Fibroblast of upper back skin (primary cell): Measurements from ENCODE around the gene TEF.
A peak's percentile ranks its signal among the peaks of the same experiment; 100 is the strongest.
"Not testable (repeated sequence)": the region's sequence is repeated elsewhere in the genome, so short reads cannot be mapped to it uniquely, and the experiment has no call there.

Source experiments
- DNase-seq: peaks from one replicate; pipeline ENCODE4 v3.0.0-alpha.2; 2013

Gene TEF

DNA sequence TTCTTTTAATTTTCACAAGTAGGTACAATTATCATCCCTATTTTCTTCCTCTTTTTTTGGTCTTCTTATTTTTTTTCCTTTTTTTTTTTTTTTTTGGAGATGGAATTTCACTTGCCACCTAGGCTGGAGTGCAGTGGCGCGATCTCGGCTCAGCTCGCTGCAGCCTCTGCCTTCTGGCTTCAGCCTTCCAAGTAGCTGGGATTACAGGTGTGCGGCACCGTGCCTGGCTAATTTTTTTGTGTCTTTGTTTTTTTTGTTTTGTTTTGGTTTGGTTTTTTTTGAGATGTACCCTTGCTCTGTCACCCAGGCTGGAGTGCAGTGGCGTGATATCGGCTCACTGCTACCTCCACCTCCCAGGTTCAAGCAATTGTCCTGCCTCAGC is 48.2 kb downstream of the TEF start:
- no peak for DNase-seq

DNA sequence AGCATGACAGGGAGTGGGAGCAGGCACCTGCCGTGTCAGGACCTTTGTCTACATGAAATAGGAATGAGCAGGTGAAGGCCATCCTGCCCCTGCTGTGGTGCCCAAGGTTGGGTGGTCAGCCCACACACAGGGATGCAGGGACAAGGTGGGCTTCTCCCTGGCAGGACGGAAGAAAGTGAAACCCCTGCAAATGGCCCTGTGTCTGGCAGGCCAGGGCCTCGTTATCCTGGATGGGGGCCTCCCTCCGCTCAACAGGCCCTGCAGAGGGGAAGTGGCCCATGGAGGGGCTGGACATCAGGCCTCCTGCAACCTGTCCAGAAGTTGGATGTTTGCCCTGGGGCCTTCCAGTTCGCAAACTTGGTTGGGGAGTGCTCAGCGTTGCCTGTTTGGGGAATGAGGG is 49.9 kb downstream of the TEF start:
- no peak for DNase-seq

DNA sequence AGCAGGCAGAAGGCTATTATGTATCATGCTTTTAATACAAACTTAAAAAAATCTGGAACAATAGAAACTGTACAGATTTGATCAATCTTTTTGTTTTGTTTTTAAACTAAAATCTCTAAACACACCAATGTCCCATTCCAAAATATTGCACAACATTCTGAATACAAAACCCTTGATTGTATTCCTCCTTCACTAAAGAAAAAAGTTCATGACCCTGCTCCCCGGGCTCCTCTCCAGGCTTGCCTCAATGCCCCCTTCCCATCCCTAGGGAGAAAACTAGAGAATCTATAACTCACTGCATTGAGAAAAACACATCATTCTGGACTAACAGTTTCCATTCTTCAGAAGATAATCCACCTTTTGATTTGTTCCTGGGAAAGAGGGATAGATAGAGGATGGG is 51.7 kb downstream of the TEF start:
- DNase-seq = not testable (repeated sequence)

DNA sequence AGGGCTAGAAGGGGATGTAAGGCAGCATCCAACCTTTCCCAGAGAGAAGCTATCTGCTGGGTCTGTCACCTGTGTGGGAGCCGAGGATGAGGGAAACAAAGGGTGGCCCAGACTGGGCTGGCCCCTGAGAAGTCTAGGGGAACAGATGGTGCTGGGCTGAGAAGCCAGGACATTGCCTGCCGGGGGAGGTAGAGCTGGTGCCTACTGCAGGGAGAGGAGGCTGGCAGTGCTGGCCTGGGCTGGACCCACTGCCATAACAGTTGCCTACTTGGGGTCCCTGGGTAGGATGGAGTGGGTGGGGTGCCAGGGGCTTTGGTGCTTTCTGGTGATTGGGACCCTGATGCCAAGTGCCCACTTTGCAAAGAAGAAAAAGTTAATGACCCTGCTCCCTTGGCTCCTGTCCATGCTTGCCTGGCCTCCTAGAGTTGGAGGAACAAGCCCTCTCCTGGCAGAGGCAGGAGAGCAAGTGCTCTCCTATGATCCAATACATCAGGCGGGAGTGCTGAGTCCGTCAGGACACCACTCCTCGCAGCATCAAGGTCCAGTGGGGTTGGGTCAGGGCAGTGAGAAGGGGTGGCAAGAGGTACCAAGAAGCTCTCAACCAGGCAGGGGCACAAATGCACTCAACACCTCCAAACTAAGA is 52.7 kb downstream of the TEF start:
- DNase-seq = not testable (repeated sequence)

DNA sequence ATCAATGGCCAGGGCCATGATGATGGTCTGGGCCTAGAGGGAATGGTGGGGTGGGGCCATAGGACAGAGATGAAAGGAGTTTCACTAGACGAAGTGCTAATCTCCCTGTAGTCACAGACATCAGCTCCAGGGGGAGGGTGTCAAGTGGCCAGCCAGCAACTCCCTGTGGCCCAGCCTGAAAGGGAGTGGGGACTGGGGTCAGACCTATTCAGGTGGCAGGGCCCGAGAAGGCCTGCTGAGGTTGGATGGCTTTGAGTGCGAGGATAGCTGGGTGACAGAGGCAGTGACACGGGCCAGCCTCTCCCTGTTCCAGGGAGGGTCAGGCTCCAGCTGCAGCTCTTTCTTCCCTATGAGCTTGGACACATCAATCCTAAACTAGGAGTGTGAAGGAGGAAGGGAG is 53.8 kb downstream of the TEF start:
- DNase-seq = no peak

DNA sequence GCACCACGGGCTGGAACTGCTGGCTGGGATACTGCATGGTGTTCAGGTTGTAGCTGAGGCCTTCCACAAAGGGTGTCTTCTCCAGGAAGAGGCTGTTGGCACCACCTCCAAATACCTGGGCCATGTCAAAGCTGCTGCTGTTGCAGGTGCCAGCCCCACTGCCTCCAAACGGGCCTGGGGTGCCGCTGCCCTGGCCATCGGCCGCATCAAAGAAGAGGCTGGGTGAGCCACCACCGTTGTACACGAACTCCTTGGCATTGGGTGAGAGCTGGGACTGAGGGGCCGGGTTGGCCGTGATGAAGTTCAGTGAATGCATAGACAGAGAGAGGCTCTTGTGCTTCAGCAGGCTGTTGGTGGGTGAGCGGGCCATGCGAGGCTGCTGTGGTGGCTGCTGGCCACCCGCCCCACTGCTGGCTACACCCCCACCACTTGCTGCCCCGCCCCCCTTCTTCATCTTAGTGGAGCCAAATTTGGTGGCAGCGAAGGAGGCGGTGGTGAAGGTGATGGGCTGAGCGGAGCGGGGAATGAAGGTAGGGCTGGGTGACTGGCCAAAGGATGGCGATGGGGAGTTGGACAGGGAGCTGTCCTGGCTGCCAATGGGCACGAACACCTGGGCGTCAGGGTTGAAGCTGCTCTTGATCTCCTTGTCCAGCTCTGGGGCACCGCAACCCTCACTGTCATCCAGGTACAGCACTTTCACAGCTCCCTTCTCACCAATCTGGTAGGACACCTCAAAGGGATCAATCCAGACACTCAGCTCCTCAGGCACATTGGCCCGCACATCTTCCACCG is 54.8 kb downstream of the TEF start:
- DNase-seq = no peak

- DNase-seq = no peak
These were observed 55.5 kb downstream of the TEF start for GRCh38 chr22:41437198-41437597.

DNA sequence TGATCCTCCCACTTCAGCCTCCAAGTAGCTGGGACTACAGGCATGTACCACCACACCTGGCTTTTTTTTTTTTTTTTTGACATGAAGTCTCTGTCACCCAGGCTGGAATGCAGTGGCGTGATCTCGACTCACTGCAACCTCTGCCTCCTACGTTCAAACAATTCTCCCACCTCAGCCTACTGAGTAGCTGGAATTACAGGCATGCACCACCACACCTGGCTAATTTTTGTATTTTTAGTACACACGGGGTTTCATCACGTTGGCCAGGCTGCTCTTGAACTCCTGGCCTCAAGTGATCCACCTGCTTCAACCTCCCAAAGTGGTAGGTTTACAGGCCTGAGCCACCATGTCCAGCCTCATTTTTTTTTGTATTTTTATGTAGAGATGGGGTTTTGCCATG is 58.8 kb downstream of the TEF start:
- DNase-seq = not testable (repeated sequence)

- no peak for DNase-seq
These were observed 60.6 kb downstream of the TEF start for GRCh38 chr22:41442240-41442792.

DNA sequence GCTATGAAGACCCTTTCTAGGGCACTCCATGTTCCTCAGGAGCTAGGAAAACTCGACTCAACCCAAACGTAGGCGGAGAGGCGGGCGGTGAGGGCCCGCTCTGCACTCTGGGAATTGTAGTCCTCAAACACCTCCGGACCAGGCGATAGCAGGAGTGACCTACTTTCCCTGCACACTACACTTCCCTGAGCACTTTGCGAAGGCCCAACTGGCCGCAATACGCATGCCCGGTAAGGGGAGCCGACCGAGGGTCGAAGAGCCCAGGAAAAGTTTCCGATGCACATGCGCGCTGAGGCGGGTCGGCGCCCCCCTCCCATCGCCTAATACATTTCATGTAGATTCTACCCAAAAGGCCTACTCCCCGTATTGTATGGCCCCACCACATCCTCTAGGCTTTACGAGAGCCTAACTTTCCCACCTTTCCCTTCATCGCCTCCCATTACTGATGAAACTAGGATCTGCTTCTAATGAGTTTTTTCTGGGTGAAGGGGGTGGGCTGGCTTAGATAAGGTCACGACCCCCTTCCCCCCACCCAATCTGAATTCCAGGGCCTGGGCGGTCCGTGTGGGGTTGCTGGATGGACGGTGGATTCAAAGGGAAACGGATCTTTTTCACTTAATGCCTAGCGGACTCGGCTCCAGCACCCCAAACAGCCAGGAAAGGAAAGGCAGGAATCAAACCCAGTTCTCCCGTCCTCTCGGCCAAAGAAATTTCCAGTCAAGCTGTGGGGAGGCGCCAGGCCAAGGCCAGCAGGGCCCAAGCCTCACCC is 62.8 kb downstream of the TEF start:
- DNase-seq = peak; percentile 98

DNA sequence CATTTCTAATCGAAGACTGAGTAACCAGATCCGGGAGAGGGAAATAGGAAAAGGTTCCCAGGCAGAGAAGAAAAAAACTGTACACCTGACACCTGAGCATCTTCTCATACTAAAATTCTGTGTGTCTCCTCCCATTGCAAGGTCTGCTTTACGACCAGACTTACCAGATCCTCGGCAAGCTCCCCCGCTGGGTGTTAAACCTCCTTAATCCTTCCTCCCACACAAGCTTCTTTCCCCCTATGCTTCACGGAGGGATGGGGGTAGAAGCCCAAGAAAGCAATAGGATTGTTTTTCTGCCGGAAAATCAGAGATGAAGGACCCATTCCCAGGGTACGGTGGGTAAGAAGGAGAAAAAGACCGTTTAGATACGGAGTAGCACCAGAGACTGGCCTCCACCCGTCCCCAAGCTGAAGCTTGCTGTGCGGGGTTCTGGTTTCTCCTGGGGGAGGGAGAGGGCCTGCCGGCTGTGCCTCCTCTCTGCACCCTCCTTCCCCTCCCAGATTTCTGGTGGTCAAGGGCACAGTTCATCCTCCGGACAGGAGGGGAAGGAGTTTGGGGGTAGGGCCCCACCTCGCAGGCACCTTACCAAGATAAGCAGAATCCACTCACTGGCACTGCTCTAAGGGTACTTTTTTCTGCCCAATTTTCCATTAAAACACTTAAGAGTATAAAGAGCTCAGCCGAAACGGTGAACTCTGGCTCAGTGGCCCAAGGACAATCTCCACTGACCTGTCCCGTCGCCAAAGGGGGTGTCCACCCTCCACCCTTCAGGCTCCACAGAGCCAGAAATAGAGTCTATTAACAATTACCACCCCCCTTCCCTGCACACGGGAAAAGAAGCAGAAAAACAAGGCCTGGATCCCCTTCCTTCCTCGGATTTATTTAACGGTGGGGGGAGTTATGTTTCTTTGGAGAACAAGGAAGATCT is 63.7 kb downstream of the TEF start:
- no peak for DNase-seq

DNA sequence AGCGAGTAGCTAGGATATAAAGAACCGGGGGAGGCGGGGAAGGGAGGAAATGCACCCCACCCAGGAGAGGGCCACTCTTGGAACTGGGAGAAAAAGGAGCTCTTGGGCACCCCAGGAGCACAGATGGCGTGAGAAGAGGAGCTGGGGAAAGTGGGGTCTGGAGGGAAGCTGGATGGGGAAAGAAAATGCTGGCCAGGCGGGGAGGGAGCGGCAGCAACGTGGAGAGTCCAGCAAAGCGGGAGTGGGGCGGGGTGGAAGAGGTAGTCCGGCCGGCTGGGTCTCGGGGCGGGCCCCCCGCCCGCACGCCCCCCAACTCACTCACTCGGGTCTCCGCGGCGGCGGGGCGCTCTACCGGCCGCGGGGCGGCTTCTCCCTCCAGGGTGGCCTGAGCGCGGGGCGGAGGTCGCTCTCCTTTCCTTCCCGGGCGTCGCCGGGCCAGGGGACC is 64.3 kb downstream of the TEF start:
- DNase-seq = no peak

- DNase-seq = peak; percentile 93
These were observed 65.1 kb downstream of the TEF start, which contains the start of gene TOB2 for GRCh38 chr22:41446639-41447434. Gene TOB2, minus strand, starts transcription at chr22:41446801. Its CDS starts 9,456 bp downstream, at chr22:41437345.

DNA sequence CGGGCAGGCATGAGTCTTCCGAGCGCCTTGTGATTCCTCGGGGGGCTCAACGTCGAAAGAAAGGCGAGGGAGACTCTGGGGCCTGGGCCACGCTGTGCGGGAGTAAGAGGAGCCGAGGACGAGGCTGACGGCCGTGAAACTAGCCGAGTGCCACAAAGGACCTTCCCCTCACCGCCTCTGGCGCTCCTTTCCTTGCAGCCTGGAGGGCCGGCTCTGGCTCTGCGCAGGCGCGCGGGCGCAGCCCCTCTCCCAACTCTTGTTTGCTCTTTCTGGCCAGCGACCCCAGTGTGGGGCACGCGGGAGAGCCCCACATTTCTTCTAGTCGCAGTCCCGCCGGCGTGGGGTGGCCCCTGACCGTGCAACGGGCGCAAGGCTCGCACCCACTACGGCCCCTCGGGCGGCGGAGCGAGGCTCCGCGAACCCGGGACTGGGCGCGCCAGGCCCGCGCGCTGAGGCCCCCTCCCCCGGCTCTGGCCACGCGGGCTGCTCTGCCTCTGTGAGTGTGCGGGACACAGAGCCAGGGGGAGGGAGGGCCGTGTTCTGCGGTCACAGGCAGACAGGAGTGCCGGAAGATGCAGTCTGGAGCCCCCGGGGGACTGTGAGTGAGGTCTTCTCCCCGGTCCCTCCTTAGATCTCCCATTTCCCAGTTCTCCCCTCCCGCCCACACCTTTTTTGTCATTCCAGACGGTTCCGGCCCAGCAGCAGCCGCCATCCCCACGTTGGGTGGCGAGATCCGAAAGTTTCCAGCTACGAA is 65.9 kb downstream of the TEF start:
- peak; percentile 60 for DNase-seq

DNA sequence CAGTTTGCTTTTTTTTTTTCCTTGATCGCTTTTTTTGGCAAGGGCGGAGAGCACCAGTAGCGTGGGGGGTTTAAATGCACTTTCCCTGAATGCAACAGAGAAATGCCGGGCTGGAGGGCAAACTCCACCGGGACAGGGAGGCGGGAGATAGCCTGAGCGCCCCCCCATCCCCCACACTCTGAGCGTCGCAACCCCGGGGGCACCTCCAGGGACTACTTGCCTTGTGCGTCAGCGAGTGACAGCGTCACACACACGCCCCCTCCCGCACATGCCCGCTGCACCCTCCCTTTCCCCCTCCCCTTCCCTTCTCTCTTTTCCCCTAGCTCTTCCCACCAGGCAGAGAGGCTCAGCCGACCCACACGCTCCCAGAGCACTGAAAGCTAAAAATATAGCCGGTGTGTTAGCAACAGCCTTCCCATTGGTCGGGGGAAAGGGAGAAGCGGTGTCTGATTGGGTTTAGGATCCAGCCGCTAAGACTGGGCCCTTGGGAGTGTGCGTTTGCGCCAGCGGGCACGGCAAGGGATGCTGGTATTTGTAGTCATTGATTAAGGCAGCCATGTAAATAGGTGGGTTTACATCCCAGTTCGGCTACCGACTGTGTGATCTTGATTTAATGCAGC is 66.6 kb downstream of the TEF start:
- peak; percentile 99 for DNase-seq
